Transverse colon (tissue), 4 donors: ENCODE measurements around the gene TSPAN9. TPM values are rescaled to one million over a fixed set of nuclear protein-coding genes. Genes with fewer than 3 reads are reported as not detected.

Experiments used
- DNase-seq: peaks from one replicate; pipeline ENCODE4 v3.0.0-alpha.2; 2019
- H3K27ac ChIP-seq, 4 donors: fragments of 200-600 bp; sonication (generic); 2 replicates each; pipeline ENCODE4 v1.5.1; 2016 to 2018; ENCODE audit warnings: inconsistent platforms in 4 of 4
- H3K27me3 ChIP-seq: fragments of 200-600 bp; sonication (generic); 2 replicates; pipeline ENCODE4 v1.5.1; 2017; ENCODE audit warnings: inconsistent platforms
- H3K36me3 ChIP-seq, 4 donors: fragments of 200-600 bp; sonication (generic); 2 replicates each; pipeline ENCODE4 v1.5.1; 2017 to 2019; ENCODE audit warnings: inconsistent platforms in 4 of 4
- H3K4me1 ChIP-seq, 4 donors: fragments of 200-600 bp; sonication (generic); 2 replicates each; pipeline ENCODE4 v1.5.1; 2017 to 2020; ENCODE audit warnings: inconsistent platforms in 4 of 4
- H3K4me3 ChIP-seq, 4 donors: fragments of 200-600 bp; sonication (generic); 1 replicate in 1 of 4; 2 replicates in 3 of 4; pipeline versions ENCODE4 v1.5.1 to v1.6.1; 2017 to 2019; ENCODE audit warnings: inconsistent platforms in 4 of 4
- H3K9me3 ChIP-seq, 2 donors: fragments of 200-600 bp; sonication (generic); 2 replicates each; pipeline ENCODE4 v1.5.1; 2017 to 2019; ENCODE audit warnings: inconsistent platforms in 2 of 2
- CTCF ChIP-seq, 5 experiments: fragments of 200-600 bp in 3 of 5; fragments of 450-650 bp in 2 of 5; sonication (generic) in 3 of 5; IDR thresholded peaks; 1 replicate in 2 of 5; 2 replicates in 3 of 5; pipeline ENCODE4 v1.5.1; 2016 to 2017; ENCODE audit warnings: antibody characterized with exemption in 5 of 5, inconsistent platforms in 3 of 5, mild to moderate bottlenecking in 2 of 5, moderate library complexity in 1 of 5
- EP300 ChIP-seq: sonication (generic); formaldehyde crosslinking; IDR thresholded peaks from one replicate; pipeline ENCODE4 v1.6.1; 2017; ENCODE audit warnings: antibody characterized with exemption, low read depth
- POLR2A ChIP-seq: fragments of 450-650 bp; IDR thresholded peaks from one replicate; pipeline ENCODE4 v1.6.1; 2016; ENCODE audit warnings: antibody characterized with exemption, mild to moderate bottlenecking, moderate library complexity
- POLR2AphosphoS5 ChIP-seq, 3 donors: sonication (generic); formaldehyde crosslinking; IDR thresholded peaks; one replicate each; pipeline ENCODE4 v1.6.1; 2016; ENCODE audit warnings: antibody characterized with exemption in 3 of 3
- WGBS, 2 donors: methylation state at CpG; one replicate each; pipeline ENCODE4 v1.1.5; 2018; ENCODE audit warnings: low coverage in 1 of 2; 5-methylcytosine and 5-hydroxymethylcytosine counted together
- in situ Hi-C, 4 donors: fragments of 200-750 bp; cut with MboI; loops; one replicate each; pipeline versions ENCODE4 v1.15.0 to v1.15.1; 2017; ENCODE audit warnings: low sequenced_read_pairs in 3 of 4, low pct_ligation_motif_present in 1 of 4, low pct_unique_long_range_greater_than_20kb in 1 of 4
- intact Hi-C: fragments of 100-400 bp; cut with DNase I; formaldehyde crosslinking; loops from one replicate; pipeline ENCODE4 v1.15.1; 2023; ENCODE audit warnings: low total_unique reads
- total RNA-seq, 4 donors: library from RNA; depleted of rRNA; stranded (reverse); fragments of >200 nt; gene quantifications; one replicate each; pipeline ENCODE4 v1.1.0, GENCODE V29; 2016

Gene TSPAN9
- total RNA-seq, 4 donors from 2014 or later: 4.2 to 9.3 (median 6.1) TPM

- intact Hi-C loops: no loop called here
- in situ Hi-C loops: loop anchor here in 1 of 4 donors (25.0 kb wide), 1 partner anchor 117 kb away; no protein-coding TSS in a partner anchor
These were observed 67.9 kb downstream of the TSPAN9 start for GRCh38 chr12:3145033-3145432.

GRCh38 chr12:3145546-3146310 lies 68.5 kb downstream of the TSPAN9 start:
- Histone ChIP-seq H3K27me3 (no peaks in the 10 kb centered on the region), H3K36me3 (no peaks in the 10 kb centered on the region), H3K4me1 (peaks cover 0 to 6% (median under 1%) of the 10 kb centered on the region in 4 donors), H3K27ac (no peak overlapping the region), H3K4me3 (no peak overlapping the region), H3K9me3 (no peaks in the 10 kb centered on the region)
- intact Hi-C loops: no loop called here
- in situ Hi-C loops: loop anchor here in 1 of 4 donors (25.0 kb wide), 1 partner anchor 117 kb away; no protein-coding TSS in a partner anchor
- WGBS, 2 donors: 93% methylated on average over 22 of the region's 22 CpGs; no CpG with 5 or more reads in 1 of the 2 donors
- TF ChIP-seq POLR2AphosphoS5 (IDR thresholded peaks at IDR 0.05): no peak
- no peak for TF ChIP-seq CTCF (IDR thresholded peaks at IDR 0.05)
- no peak for DNase-seq

More at GRCh38 chr12:3145033-3145432, 67.9 kb downstream of the TSPAN9 start:
- Histone ChIP-seq H3K36me3 (no peaks in the 10 kb centered on the region), H3K27me3 (no peaks in the 10 kb centered on the region), H3K9me3 (no peaks in the 10 kb centered on the region), H3K4me1 (peaks cover 0 to 2% (median 0%) of the 10 kb centered on the region in 4 donors), H3K27ac (no peak overlapping the region), H3K4me3 (no peak overlapping the region)
- DNase-seq: no peak
- WGBS, 2 donors: 90% methylated on average over 13 of the region's 13 CpGs; no CpG with 5 or more reads in 1 of the 2 donors
- no peak for TF ChIP-seq CTCF (IDR thresholded peaks at IDR 0.05)
- TF ChIP-seq POLR2AphosphoS5 (IDR thresholded peaks at IDR 0.05): no peak
- no peak for TF ChIP-seq POLR2A
- TF ChIP-seq EP300: no peak

GRCh38 chr12:3147260-3147659 lies 70.1 kb downstream of the TSPAN9 start:
- in situ Hi-C loops (loop anchor here in 1 of 4 donors (25.0 kb wide), 1 partner anchor 115 kb away; no protein-coding TSS in a partner anchor), intact Hi-C loops (no loop called here)
- H3K4me3 ChIP-seq: no peak overlapping the region
- H3K27ac ChIP-seq: no peak overlapping the region
- TF ChIP-seq POLR2AphosphoS5 (IDR thresholded peaks at IDR 0.05): no peak
- no peak for TF ChIP-seq EP300
- no peak for TF ChIP-seq POLR2A
- H3K9me3 ChIP-seq: no peaks in the 10 kb centered on the region
- WGBS, 2 donors: 91% methylated on average over 15 of the region's 15 CpGs; no CpG with 5 or more reads in 1 of the 2 donors
- peaks cover 0 to 14% (median 5%) of the 10 kb centered on the region in 4 donors for H3K4me1 ChIP-seq
- no peak for DNase-seq
- H3K27me3 ChIP-seq: no peaks in the 10 kb centered on the region
- no peaks in the 10 kb centered on the region for H3K36me3 ChIP-seq

GRCh38 chr12:3148366-3149000 lies 71.3 kb downstream of the TSPAN9 start:
- DNase-seq: no peak
- no peaks in the 10 kb centered on the region for H3K9me3 ChIP-seq
- WGBS, 2 donors: 75% methylated on average over 15 of the region's 16 CpGs; no CpG with 5 or more reads in 1 of the 2 donors
- H3K36me3 ChIP-seq: no peaks in the 10 kb centered on the region
- H3K4me1 ChIP-seq: peaks cover 0 to 14% (median 5%) of the 10 kb centered on the region in 4 donors
- in situ Hi-C loops: loop anchor here in 1 of 4 donors (25.0 kb wide), 1 partner anchor 114 kb away; no protein-coding TSS in a partner anchor
- intact Hi-C loops: no loop called here
- H3K27me3 ChIP-seq: no peaks in the 10 kb centered on the region
- TF ChIP-seq EP300 (no peak), POLR2AphosphoS5 (IDR thresholded peaks at IDR 0.05) (no peak), CTCF (IDR thresholded peaks at IDR 0.05) (no peak), POLR2A (no peak)
- H3K4me3 ChIP-seq: no peak overlapping the region
- no peak overlapping the region for H3K27ac ChIP-seq
